ENCODE results near the gene LSAMP.

The LSAMP gene

GRCh38 chr3:115838786-115839185 lies 606.5 kb downstream of the LSAMP start:
- POLR2A ChIA-PET = no interaction called here
- TF ChIP-seq ZNF548 (tag by site-specific recombination; IDR thresholded peaks at IDR 0.05) (no peak), FEZF1 (tag by site-specific recombination; IDR thresholded peaks at IDR 0.05) (no peak), ZFP37 (tag by site-specific recombination; IDR thresholded peaks at IDR 0.05) (no peak), ZIC2 (tag by site-specific recombination; IDR thresholded peaks at IDR 0.05) (no peak), ZNF513 (tag by site-specific recombination; IDR thresholded peaks at IDR 0.05) (no peak)
- no peaks in the 10 kb centered on the region for H3K4me1 ChIP-seq (ENCODE audit: control insufficient read depth, insufficient read depth, low read length)
- CTCF ChIA-PET = interaction anchor here (1.1 kb wide), 1 partner anchor 12 kb away, joined by 4 read pairs; no protein-coding TSS in a partner anchor
- no peak overlapping the region for H3K27ac ChIP-seq (ENCODE audit: extremely low read depth, low read depth, low read length)
- no peaks in the 10 kb centered on the region for H3K36me3 ChIP-seq (ENCODE audit: control insufficient read depth in 2 of 2, insufficient read depth in 1 of 2, low read length in 2 of 2)
- H3K9me3 ChIP-seq (ENCODE audit: control insufficient read depth, insufficient read depth, low read depth, low read length) = no peaks in the 10 kb centered on the region
- H3K4me3 ChIP-seq (ENCODE audit: low read depth, low read length) = no peak overlapping the region

- Histone ChIP-seq H3K4me3 (ENCODE audit: low read depth, low read length) (no peak overlapping the region), H3K4me1 (ENCODE audit: control insufficient read depth, insufficient read depth, low read length) (no peaks in the 10 kb centered on the region), H3K27ac (ENCODE audit: extremely low read depth, low read depth, low read length) (no peak overlapping the region), H3K9me3 (ENCODE audit: control insufficient read depth, insufficient read depth, low read depth, low read length) (no peaks in the 10 kb centered on the region), H3K36me3 (ENCODE audit: control insufficient read depth in 2 of 2, insufficient read depth in 1 of 2, low read length in 2 of 2) (no peaks in the 10 kb centered on the region)
- ChIA-PET POLR2A (no interaction called here), CTCF (interaction anchor here (0.6 to 1.5 kb wide), 7 partner anchors 12 to 806 kb away, joined by 3 to 5 read pairs (median 3); no protein-coding TSS in a partner anchor)
- no peak for TF ChIP-seq ZNF248 (tag by site-specific recombination; IDR thresholded peaks at IDR 0.05)
- no peak for TF ChIP-seq KLF7 (tag by site-specific recombination; IDR thresholded peaks at IDR 0.05; ENCODE audit: borderline replicate concordance)
- TF ChIP-seq ZNF600 (tag by site-specific recombination; IDR thresholded peaks at IDR 0.05) = no peak
- no peak for TF ChIP-seq ZNF148 (tag by site-specific recombination; IDR thresholded peaks at IDR 0.05; ENCODE audit: borderline replicate concordance)
- no peak for TF ChIP-seq ZNF561 (tag by site-specific recombination; IDR thresholded peaks at IDR 0.05; ENCODE audit: borderline replicate concordance)
Observed at GRCh38 chr3:115836944-115837343, 608.3 kb downstream of the LSAMP start.

- H3K36me3 ChIP-seq (ENCODE audit: control insufficient read depth in 2 of 2, insufficient read depth in 1 of 2, low read length in 2 of 2) = no peaks in the 10 kb centered on the region
- CTCF ChIA-PET = interaction anchor here (0.5 to 1.5 kb wide), 9 partner anchors 10 to 875 kb away, joined by 3 to 5 read pairs (median 3); no protein-coding TSS in a partner anchor
- H3K4me1 ChIP-seq (ENCODE audit: control insufficient read depth, insufficient read depth, low read length) = no peaks in the 10 kb centered on the region
- no peak overlapping the region for H3K4me3 ChIP-seq (ENCODE audit: low read depth, low read length)
- POLR2A ChIA-PET = no interaction called here
- no peaks in the 10 kb centered on the region for H3K9me3 ChIP-seq (ENCODE audit: control insufficient read depth, insufficient read depth, low read depth, low read length)
- no peak overlapping the region for H3K27ac ChIP-seq (ENCODE audit: extremely low read depth, low read depth, low read length)
- TF ChIP-seq KLF16 (tag by site-specific recombination; IDR thresholded peaks at IDR 0.05) (no peak), ZNF184 (tag by site-specific recombination; IDR thresholded peaks at IDR 0.05) (no peak), ZNF580 (tag by site-specific recombination; IDR thresholded peaks at IDR 0.05) (no peak), ZNF169 (tag by site-specific recombination; IDR thresholded peaks at IDR 0.05) (no peak), ZNF560 (tag by site-specific recombination; IDR thresholded peaks at IDR 0.05; ENCODE audit: borderline replicate concordance) (no peak), HOXA7 (CRISPR knock-in tag; IDR thresholded peaks at IDR 0.05; ENCODE audit: borderline replicate concordance) (no peak), ZNF514 (tag by site-specific recombination; IDR thresholded peaks at IDR 0.05) (no peak), ZNF157 (tag by site-specific recombination; IDR thresholded peaks at IDR 0.05) (no peak), ZNF404 (tag by site-specific recombination; IDR thresholded peaks at IDR 0.05) (no peak), ZFP3 (tag by site-specific recombination; IDR thresholded peaks at IDR 0.05; ENCODE audit: low read depth) (no peak), BCL11A (tag by site-specific recombination; IDR thresholded peaks at IDR 0.05; ENCODE audit: low read depth) (no peak), ZNF600 (tag by site-specific recombination; IDR thresholded peaks at IDR 0.05) (no peak), REST (tag by site-specific recombination; IDR thresholded peaks at IDR 0.05) (no peak), GLI4 (tag by site-specific recombination; IDR thresholded peaks at IDR 0.05) (no peak)
Observed at GRCh38 chr3:115835946-115836345, 609.3 kb downstream of the LSAMP start.
